Subcutaneous abdominal adipose tissue (tissue), 5 donors: Measurements from ENCODE around the gene NME7.

Source experiments
- H3K27ac ChIP-seq: one replicate; pipeline ENCODE4 v1.7.0; 2013; ENCODE audit warnings: low read depth, mild to moderate bottlenecking, inconsistent platforms, low read length, moderate library complexity
- H3K27me3 ChIP-seq, 5 donors: one replicate each; pipeline ENCODE4 v1.7.0; 2013; ENCODE audit warnings: low read length in 5 of 5, inconsistent platforms in 1 of 5; ENCODE audit not compliant: control insufficient read depth in 5 of 5, insufficient read depth in 4 of 5
- H3K36me3 ChIP-seq, 5 donors: one replicate each; pipeline ENCODE4 v1.7.0; 2013; ENCODE audit warnings: low read length in 5 of 5; ENCODE audit not compliant: control insufficient read depth in 5 of 5, insufficient read depth in 5 of 5
- H3K4me1 ChIP-seq, 5 donors: one replicate each; pipeline ENCODE4 v1.7.0; 2013; ENCODE audit warnings: low read length in 5 of 5, mild to moderate bottlenecking in 3 of 5, moderate library complexity in 1 of 5; ENCODE audit not compliant: control insufficient read depth in 5 of 5, insufficient read depth in 5 of 5
- H3K4me3 ChIP-seq, 5 donors: one replicate each; pipeline ENCODE4 v1.7.0; 2013; ENCODE audit warnings: low read length in 5 of 5, low read depth in 1 of 5
- H3K9ac ChIP-seq, 5 donors: one replicate each; pipeline ENCODE4 v1.7.0; 2013; ENCODE audit warnings: low read length in 5 of 5, mild to moderate bottlenecking in 4 of 5, moderate library complexity in 3 of 5
- H3K9me3 ChIP-seq, 5 donors: one replicate each; pipeline ENCODE4 v1.7.0; 2013; ENCODE audit warnings: low read length in 5 of 5; ENCODE audit not compliant: control insufficient read depth in 5 of 5
- donor health status: healthy.
- donor health status: healthy.
- donor health status: healthy.
- donor health status: healthy.
- donor health status: healthy.

NME7 gene

DNA sequence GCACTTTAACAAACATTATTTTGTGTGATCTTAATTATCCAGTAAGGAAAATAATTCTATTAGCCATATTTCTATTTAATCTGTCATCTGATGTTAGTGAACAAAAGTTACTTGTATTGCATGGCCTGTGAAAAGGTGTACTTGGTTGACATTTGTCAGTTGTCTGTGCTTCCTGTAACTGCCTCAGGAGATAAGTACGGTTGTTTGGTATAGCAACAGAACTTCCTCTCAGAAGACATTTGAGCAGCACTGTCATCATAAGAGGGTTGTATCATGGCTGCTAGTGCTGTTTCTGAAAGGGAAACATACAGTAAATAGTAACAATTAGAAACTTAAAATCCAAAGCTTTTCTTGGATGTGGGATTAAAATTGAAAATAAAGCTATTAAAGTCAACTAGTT, 3.8 kb upstream of the NME7 start:
- Histone ChIP-seq H3K27ac (no peak overlapping the region), H3K36me3 (peaks cover 7 to 37% (median 20%) of the 10 kb centered on the region in 5 donors)

DNA sequence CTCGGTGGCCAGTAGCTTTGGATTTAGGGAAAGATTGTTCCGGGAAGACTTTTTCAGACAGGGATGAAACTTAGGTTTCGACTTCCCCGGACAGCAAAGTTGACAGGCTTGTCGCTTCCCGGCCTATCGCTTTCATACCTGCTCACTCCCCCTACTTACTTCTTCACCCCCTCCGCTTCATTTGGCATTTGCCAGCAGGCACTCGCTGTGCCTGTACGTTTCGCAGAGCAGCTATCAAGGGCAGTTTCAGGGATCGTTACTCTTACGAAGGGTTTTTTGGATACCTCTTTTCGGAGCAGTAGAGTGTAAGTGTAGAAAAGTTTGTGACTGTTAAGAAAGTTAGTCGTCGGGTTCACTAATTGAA, 791 bp upstream of the NME7 start:
- peak overlapping the region; percentile 71 to 99 (median 86) for H3K4me3 ChIP-seq

More for the DNA sequence above, 3.8 kb upstream of the NME7 start:
- H3K9ac ChIP-seq = no peak overlapping the region
- no peaks in the 10 kb centered on the region for H3K9me3 ChIP-seq
- no peaks in the 10 kb centered on the region for H3K27me3 ChIP-seq
- peaks cover 0 to 21% (median 17%) of the 10 kb centered on the region in 5 donors for H3K4me1 ChIP-seq
- H3K4me3 ChIP-seq = no peak overlapping the region

DNA sequence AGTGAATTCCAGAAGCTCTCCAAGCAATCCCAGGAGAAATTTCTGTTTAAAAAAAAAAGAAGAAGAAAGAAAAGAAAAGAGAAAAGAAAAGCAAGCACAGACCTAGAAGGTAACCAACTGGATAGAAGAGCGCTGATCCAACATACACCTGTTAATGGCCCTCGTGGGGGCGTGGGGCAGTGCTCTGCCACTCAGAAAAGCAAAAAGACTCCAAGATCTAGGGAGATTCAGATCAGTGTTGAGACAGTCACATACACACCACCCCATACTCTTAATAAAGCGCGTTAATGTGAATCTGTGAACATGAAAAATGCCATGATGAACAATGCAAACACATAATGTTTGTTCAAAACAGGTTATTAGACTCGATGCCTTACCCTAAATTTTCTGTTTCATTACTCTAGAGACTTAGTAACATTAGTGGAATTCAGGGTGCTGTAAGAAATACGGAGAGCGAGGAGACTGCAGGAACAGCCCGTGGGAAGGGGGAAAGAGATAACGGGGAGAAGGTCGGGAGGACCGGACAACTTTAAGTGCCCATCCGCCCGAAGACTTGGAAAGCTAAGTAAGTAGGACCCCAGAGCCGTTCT, 406 bp downstream of the NME7 start:
- Histone ChIP-seq H3K9ac (peak overlapping the region in 4 of 5 donors; percentile 9 to 93 (median 70)), H3K27me3 (no peaks in the 10 kb centered on the region), H3K36me3 (peaks cover 2 to 24% (median 9%) of the 10 kb centered on the region in 5 donors), H3K27ac (peak overlapping the region; percentile 88), H3K4me3 (peak overlapping the region; percentile 71 to 99 (median 86)), H3K4me1 (peaks cover 0 to 21% (median 17%) of the 10 kb centered on the region in 5 donors), H3K9me3 (no peaks in the 10 kb centered on the region)

More for the DNA sequence above, 791 bp upstream of the NME7 start:
- Histone ChIP-seq H3K27me3 (no peaks in the 10 kb centered on the region), H3K9ac (peak overlapping the region; percentile 82 to 97 (median 93)), H3K4me1 (peaks cover 0 to 21% (median 17%) of the 10 kb centered on the region in 5 donors), H3K9me3 (no peaks in the 10 kb centered on the region), H3K36me3 (peaks cover 4 to 32% (median 19%) of the 10 kb centered on the region in 5 donors), H3K27ac (peak overlapping the region; percentile 88)

DNA sequence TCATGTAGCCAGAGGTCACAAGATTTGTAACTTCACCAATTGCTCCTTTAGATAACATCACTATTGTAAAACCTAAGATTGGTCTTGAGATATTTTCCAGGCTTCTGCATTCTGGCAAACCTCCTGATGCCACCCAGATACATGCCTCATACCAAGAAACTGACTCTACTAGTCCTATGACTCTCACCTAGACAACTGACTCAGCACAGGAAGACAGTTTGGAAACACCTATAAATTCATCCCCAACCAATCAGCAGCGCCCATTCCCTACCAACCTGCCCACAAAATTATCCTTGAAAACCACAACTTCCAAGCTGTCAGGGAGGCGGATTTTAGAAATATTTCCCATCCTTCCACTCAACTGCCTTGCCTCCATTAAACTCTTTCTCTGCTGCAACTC, 2.6 kb downstream of the NME7 start:
- no peaks in the 10 kb centered on the region for H3K27me3 ChIP-seq
- H3K9me3 ChIP-seq = no peaks in the 10 kb centered on the region
- no peak overlapping the region for H3K4me3 ChIP-seq
- H3K9ac ChIP-seq = no peak overlapping the region
- H3K4me1 ChIP-seq = peaks cover 0 to 21% (median 17%) of the 10 kb centered on the region in 5 donors
- H3K27ac ChIP-seq = no peak overlapping the region
- peaks cover 0 to 3% (median 3%) of the 10 kb centered on the region in 5 donors for H3K36me3 ChIP-seq

DNA sequence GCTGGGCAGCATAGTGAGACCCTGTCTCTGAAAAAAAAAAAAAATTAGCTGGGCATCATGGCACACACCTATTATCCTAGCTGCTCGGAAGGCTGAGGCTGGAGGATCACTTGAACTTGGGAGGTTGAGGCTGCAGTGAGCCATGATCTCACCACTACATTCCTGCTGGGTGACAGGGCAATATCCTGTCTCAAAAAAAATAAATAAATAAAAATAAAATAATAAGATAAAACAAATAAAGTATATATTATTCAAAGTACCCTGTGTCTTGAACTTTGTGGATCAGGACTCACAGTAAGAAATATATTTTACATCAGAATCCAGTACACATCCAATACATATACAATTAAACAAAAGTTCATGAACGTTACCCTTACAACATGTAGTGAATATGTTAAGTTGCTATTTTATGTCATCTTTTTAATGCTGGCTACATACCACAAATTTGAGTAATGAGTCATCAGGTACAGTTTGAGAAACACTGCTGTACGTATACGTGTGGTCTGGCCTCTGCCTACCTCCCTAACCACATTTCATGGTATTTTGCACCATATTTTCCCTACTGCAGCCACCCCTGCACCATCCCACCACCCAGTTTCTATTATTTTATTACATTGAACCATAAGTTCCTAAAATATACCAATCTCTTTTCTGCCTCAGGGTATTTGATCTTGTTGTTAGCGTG, 4.4 kb downstream of the NME7 start:
- H3K9ac ChIP-seq = no peak overlapping the region
- no peaks in the 10 kb centered on the region for H3K9me3 ChIP-seq
- no peak overlapping the region for H3K4me3 ChIP-seq
- peaks cover 0 to 10% (median 8%) of the 10 kb centered on the region in 5 donors for H3K4me1 ChIP-seq
- peaks cover 0 to 2% (median 0%) of the 10 kb centered on the region in 5 donors for H3K36me3 ChIP-seq
- no peaks in the 10 kb centered on the region for H3K27me3 ChIP-seq
- no peak overlapping the region for H3K27ac ChIP-seq

DNA sequence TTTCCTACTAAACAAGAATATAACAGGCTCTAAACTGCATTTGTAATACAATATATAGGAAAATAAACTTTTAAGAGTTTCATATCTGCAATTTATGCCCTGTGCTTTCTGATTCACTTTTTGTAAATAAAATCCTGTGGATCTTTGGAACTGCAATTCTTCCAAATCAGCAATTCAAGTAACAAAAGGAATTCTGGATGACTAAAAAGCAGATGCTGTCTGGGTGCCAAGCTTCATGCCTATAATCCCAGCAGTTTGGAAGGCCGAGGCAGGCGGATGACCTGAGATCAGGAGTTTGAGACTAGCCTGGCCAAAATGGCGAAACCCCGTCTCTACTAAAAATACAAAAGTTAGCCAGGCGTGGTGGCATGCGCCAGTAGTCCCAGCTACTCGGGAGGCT, 6.3 kb downstream of the NME7 start:
- Histone ChIP-seq H3K9ac (no peak overlapping the region), H3K4me1 (no peaks in the 10 kb centered on the region), H3K36me3 (peaks cover 0 to 2% (median 0%) of the 10 kb centered on the region in 5 donors)

DNA sequence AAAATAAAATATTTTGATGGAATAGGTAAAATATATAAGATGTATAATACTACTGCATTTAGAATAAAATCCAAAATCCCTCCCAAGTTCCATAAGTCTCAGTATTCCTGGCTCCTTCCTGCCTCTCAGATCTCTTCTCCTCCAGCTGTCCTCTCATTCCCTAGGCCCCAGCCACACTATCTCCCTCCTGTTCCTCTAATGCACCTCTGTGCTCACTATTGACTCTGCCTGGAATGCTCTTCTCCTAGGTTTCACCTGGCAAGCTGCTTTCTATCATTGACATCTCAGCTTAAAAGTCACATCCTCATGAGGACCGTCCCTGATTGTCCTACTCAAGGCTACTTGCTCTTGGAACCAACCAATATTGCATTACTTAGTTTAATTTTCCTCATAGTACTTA, 7.2 kb downstream of the NME7 start:
- Histone ChIP-seq H3K36me3 (peaks cover 0 to 2% (median 0%) of the 10 kb centered on the region in 5 donors), H3K27ac (no peak overlapping the region), H3K27me3 (no peaks in the 10 kb centered on the region), H3K9me3 (no peaks in the 10 kb centered on the region), H3K4me3 (no peak overlapping the region), H3K4me1 (no peaks in the 10 kb centered on the region), H3K9ac (no peak overlapping the region)

More for the DNA sequence above, 6.3 kb downstream of the NME7 start:
- no peaks in the 10 kb centered on the region for H3K9me3 ChIP-seq
- H3K27ac ChIP-seq = no peak overlapping the region
- H3K27me3 ChIP-seq = no peaks in the 10 kb centered on the region
- H3K4me3 ChIP-seq = no peak overlapping the region

DNA sequence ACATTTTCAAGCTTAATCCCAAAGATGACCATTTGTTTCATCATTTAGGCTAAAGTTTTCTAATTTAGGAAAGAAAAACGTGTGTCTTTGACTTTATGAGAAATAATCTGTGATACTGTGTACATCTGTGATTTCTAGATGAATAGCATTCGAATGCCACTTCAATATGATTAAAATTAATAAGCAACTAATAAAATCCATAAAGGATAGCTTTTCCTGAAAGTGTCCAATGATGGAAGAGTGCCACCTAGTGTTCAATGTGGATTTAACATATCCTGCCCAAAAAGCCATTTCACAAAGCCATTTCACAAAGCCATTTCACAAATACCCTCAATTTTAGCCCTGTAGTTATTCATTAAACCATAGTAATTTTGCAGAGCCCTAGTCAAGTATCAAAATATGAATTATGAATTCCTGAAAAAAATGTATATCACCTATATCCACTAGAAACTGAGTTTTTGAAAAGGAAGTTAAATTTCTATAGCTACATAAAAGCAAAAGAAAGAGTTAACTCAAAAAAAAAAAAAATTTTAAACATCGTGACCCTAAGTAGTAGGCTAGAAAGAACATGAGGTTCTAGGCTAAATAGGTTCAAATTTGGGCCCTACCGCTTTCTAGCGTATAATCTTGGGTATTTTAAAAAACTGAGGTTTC, 19.1 kb downstream of the NME7 start:
- no peak overlapping the region for H3K9ac ChIP-seq
- no peaks in the 10 kb centered on the region for H3K4me1 ChIP-seq
- no peak overlapping the region for H3K27ac ChIP-seq
- H3K36me3 ChIP-seq = no peaks in the 10 kb centered on the region
- no peaks in the 10 kb centered on the region for H3K9me3 ChIP-seq
- no peaks in the 10 kb centered on the region for H3K27me3 ChIP-seq
- H3K4me3 ChIP-seq = no peak overlapping the region

DNA sequence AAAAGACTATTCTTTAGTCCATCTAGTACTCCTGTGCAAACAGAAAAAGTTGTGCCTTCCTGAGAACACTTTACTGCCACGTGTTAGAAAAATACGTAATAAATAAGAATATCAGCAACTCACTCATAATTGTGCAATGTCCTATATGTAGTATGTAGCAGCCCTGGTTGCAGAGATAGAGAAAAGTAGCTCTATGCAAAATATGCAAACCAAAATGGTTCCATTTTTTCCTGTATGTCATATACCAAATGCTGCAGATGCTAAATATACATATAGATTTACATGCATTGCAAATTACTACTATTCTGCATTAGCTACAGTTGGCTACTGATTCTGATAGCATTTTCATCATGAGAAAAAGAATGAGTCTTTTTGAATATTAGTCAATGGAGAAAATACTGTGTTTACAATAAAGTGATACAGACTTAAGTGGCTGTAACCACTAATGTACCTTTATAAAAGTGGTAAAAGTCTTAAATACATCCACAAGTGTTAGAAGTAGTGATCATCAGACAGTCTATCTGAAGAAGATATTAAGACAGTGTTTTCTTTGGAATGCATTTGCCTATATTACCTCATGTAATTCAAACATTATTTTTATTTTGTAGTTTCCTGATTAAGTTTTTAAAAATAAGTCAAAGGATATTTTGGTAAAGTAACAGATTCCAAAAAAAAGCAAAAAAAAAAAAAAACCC, 19.8 kb downstream of the NME7 start:
- Histone ChIP-seq H3K27ac (no peak overlapping the region), H3K9me3 (no peaks in the 10 kb centered on the region)

More for the DNA sequence above, 19.8 kb downstream of the NME7 start:
- no peaks in the 10 kb centered on the region for H3K36me3 ChIP-seq
- no peak overlapping the region for H3K4me3 ChIP-seq
- no peaks in the 10 kb centered on the region for H3K4me1 ChIP-seq
- H3K27me3 ChIP-seq = no peaks in the 10 kb centered on the region
- no peak overlapping the region for H3K9ac ChIP-seq
